HEK293 (cell line): ENCODE results near the gene LXN.

Experiments
- HIC1 ChIP-seq: fragments of 450-650 bp; formaldehyde crosslinking; IDR thresholded peaks from 2 replicates; pipeline ENCODE4 v1.5.1; 2016; ENCODE audit warnings: missing biosample characterization, missing genetic modification characterization
- KLF17 ChIP-seq: fragments of 450-650 bp; formaldehyde crosslinking; IDR thresholded peaks from 2 replicates; pipeline ENCODE4 v1.5.1; 2016; ENCODE audit warnings: missing biosample characterization, missing genetic modification characterization
- MYNN ChIP-seq: fragments of 450-650 bp; formaldehyde crosslinking; IDR thresholded peaks from 2 replicates; pipeline ENCODE4 v1.5.1; 2016; ENCODE audit warnings: missing biosample characterization, missing genetic modification characterization, borderline replicate concordance
- OVOL3 ChIP-seq: fragments of 450-650 bp; formaldehyde crosslinking; IDR thresholded peaks from 2 replicates; pipeline ENCODE4 v1.5.1; 2016; ENCODE audit warnings: missing biosample characterization, missing genetic modification characterization
- PBX3 ChIP-seq: sonication (generic); formaldehyde crosslinking; IDR thresholded peaks from 2 replicates; pipeline ENCODE4 v1.8.1; 2022; ENCODE audit warnings: mild to moderate bottlenecking, moderate library complexity, missing genetic modification reagents
- PRDM10 ChIP-seq: fragments of 450-650 bp; formaldehyde crosslinking; IDR thresholded peaks from 2 replicates; pipeline ENCODE4 v1.5.1; 2016; ENCODE audit warnings: missing biosample characterization, missing genetic modification characterization
- PRDM4 ChIP-seq: fragments of 450-650 bp; formaldehyde crosslinking; IDR thresholded peaks from 2 replicates; pipeline ENCODE4 v1.5.1; 2017; ENCODE audit warnings: missing biosample characterization, missing genetic modification characterization
- SCRT2 ChIP-seq: fragments of 450-650 bp; formaldehyde crosslinking; IDR thresholded peaks from 2 replicates; pipeline ENCODE4 v1.5.1; 2016; ENCODE audit warnings: missing biosample characterization, missing genetic modification characterization
- ZBTB8A ChIP-seq: fragments of 450-650 bp; formaldehyde crosslinking; IDR thresholded peaks from 2 replicates; pipeline ENCODE4 v1.5.1; 2016; ENCODE audit warnings: missing biosample characterization, missing genetic modification characterization
- ZNF146 ChIP-seq: fragments of 450-650 bp; formaldehyde crosslinking; IDR thresholded peaks from 2 replicates; pipeline ENCODE4 v1.5.1; 2016; ENCODE audit warnings: missing biosample characterization, missing genetic modification characterization
- ZNF157 ChIP-seq: fragments of 450-650 bp; formaldehyde crosslinking; IDR thresholded peaks from 2 replicates; pipeline ENCODE4 v1.5.1; 2016; ENCODE audit warnings: missing biosample characterization, missing genetic modification characterization
- ZNF174 ChIP-seq: fragments of 450-650 bp; formaldehyde crosslinking; IDR thresholded peaks from 2 replicates; pipeline ENCODE4 v1.5.0; 2017; ENCODE audit warnings: missing biosample characterization, mild to moderate bottlenecking, missing genetic modification characterization
- ZNF280C ChIP-seq: fragments of 450-650 bp; formaldehyde crosslinking; IDR thresholded peaks from 2 replicates; pipeline ENCODE4 v1.5.1; 2016; ENCODE audit warnings: missing biosample characterization, missing genetic modification characterization
- ZNF404 ChIP-seq: fragments of 450-650 bp; formaldehyde crosslinking; IDR thresholded peaks from 2 replicates; pipeline ENCODE4 v1.5.1; 2017; ENCODE audit warnings: missing biosample characterization, missing genetic modification characterization
- ZNF416 ChIP-seq: fragments of 450-650 bp; formaldehyde crosslinking; IDR thresholded peaks from 2 replicates; pipeline ENCODE4 v1.5.1; 2016; ENCODE audit warnings: missing biosample characterization, missing genetic modification characterization
- ZNF426 ChIP-seq: fragments of 450-650 bp; formaldehyde crosslinking; IDR thresholded peaks from 2 replicates; pipeline ENCODE4 v1.5.1; 2017; ENCODE audit warnings: missing biosample characterization, missing genetic modification characterization, mild to moderate bottlenecking, inconsistent platforms, moderate library complexity
- ZNF529 ChIP-seq: fragments of 450-650 bp; formaldehyde crosslinking; IDR thresholded peaks from 2 replicates; pipeline ENCODE4 v1.5.1; 2017; ENCODE audit warnings: missing genetic modification characterization, missing biosample characterization; ENCODE audit not compliant: insufficient replicate concordance
- ZNF549 ChIP-seq: fragments of 450-650 bp; IDR thresholded peaks from 2 replicates; pipeline ENCODE4 v1.5.1; 2018; ENCODE audit warnings: missing biosample characterization, missing genetic modification characterization, mild to moderate bottlenecking, inconsistent platforms, moderate library complexity
- ZNF555 ChIP-seq: fragments of 450-650 bp; formaldehyde crosslinking; conservative IDR thresholded peaks from 2 replicates; pipeline ENCODE4 v1.5.1; 2017; ENCODE audit warnings: missing biosample characterization, mild to moderate bottlenecking, missing genetic modification characterization, inconsistent platforms
- ZNF596 ChIP-seq: fragments of 450-650 bp; IDR thresholded peaks from 2 replicates; pipeline ENCODE4 v1.5.0; 2018; ENCODE audit warnings: missing biosample characterization, mild to moderate bottlenecking, missing genetic modification characterization, moderate library complexity
- ZNF658 ChIP-seq: fragments of 450-650 bp; formaldehyde crosslinking; IDR thresholded peaks from 2 replicates; pipeline ENCODE4; 2016; ENCODE audit warnings: missing biosample characterization, missing genetic modification characterization
- ZNF707 ChIP-seq: fragments of 450-650 bp; formaldehyde crosslinking; IDR thresholded peaks from 2 replicates; pipeline ENCODE4 v1.5.1; 2016; ENCODE audit warnings: missing biosample characterization, missing genetic modification characterization
- ZNF785 ChIP-seq: fragments of 450-650 bp; formaldehyde crosslinking; IDR thresholded peaks from 2 replicates; pipeline ENCODE4 v1.5.1; 2016; ENCODE audit warnings: missing biosample characterization, missing genetic modification characterization
- ZNF830 ChIP-seq: fragments of 450-650 bp; IDR thresholded peaks from 2 replicates; pipeline ENCODE4 v1.5.0; 2018; ENCODE audit warnings: missing biosample characterization, missing genetic modification characterization, low read depth, mild to moderate bottlenecking, moderate library complexity
- ZNF843 ChIP-seq: fragments of 450-650 bp; formaldehyde crosslinking; IDR thresholded peaks from 2 replicates; pipeline ENCODE4 v1.5.1; 2016; ENCODE audit warnings: missing biosample characterization, missing genetic modification characterization
- ZSCAN30 ChIP-seq: fragments of 450-650 bp; IDR thresholded peaks from 2 replicates; pipeline ENCODE4 v1.5.1; 2018; ENCODE audit warnings: missing biosample characterization, mild to moderate bottlenecking, missing genetic modification characterization, moderate library complexity

Gene LXN

GRCh38 chr3:158644345-158644908, 28.0 kb downstream of the LXN start, which contains the start of gene GFM1 (continued):
- TF ChIP-seq ZNF280C (tag by site-specific recombination) = no peak
- TF ChIP-seq ZSCAN30 (tag by site-specific recombination) = peak; percentile 95
- peak; percentile 31; the same call in 1 of the 2 replicates for TF ChIP-seq ZBTB8A (tag by site-specific recombination)
- TF ChIP-seq ZNF785 (tag by site-specific recombination) = no peak
- no peak for TF ChIP-seq HIC1 (tag by site-specific recombination)
- TF ChIP-seq ZNF555 = no peak
- peak; percentile 48 for TF ChIP-seq ZNF843 (tag by site-specific recombination)
- TF ChIP-seq ZNF658 (tag by site-specific recombination) = no peak
- TF ChIP-seq PBX3 (CRISPR knock-in tag) = no peak
- TF ChIP-seq KLF17 (tag by site-specific recombination) = peak; percentile 66; the same call in 1 of the 2 replicates
- TF ChIP-seq PRDM4 (tag by site-specific recombination) = 0 out of 2 replicates have a peak, but pooled peaks have one; percentile 27
- TF ChIP-seq ZNF416 (tag by site-specific recombination) = no peak
- TF ChIP-seq OVOL3 (tag by site-specific recombination) = no peak
- no peak for TF ChIP-seq ZNF549 (tag by site-specific recombination)
- 0 out of 2 replicates have a peak, but pooled peaks have one; percentile 15 for TF ChIP-seq ZNF146 (tag by site-specific recombination)
- TF ChIP-seq ZNF596 (tag by site-specific recombination) = no peak
- peak; percentile 55 for TF ChIP-seq PRDM10 (tag by site-specific recombination)
- no peak for TF ChIP-seq ZNF426 (tag by site-specific recombination)
- TF ChIP-seq ZNF174 = no peak
- no peak for TF ChIP-seq SCRT2 (tag by site-specific recombination)
- TF ChIP-seq ZNF830 (tag by site-specific recombination) = no peak
- TF ChIP-seq ZNF404 (tag by site-specific recombination) = no peak
- no peak for TF ChIP-seq ZNF529 (tag by site-specific recombination)
- 0 out of 2 replicates have a peak, but pooled peaks have one; percentile 22 for TF ChIP-seq MYNN (tag by site-specific recombination)
- TF ChIP-seq ZNF157 (tag by site-specific recombination) = no peak
- no peak for TF ChIP-seq ZNF707
